Non-pigmented ciliary epithelial cell (primary cell): ENCODE results near the gene REM1.

ENCODE experiments used
- DNase-seq: peaks from one replicate; pipeline ENCODE4 v3.0.0-alpha.2; 2010; ENCODE audit warnings: low read depth

REM1 gene

DNA sequence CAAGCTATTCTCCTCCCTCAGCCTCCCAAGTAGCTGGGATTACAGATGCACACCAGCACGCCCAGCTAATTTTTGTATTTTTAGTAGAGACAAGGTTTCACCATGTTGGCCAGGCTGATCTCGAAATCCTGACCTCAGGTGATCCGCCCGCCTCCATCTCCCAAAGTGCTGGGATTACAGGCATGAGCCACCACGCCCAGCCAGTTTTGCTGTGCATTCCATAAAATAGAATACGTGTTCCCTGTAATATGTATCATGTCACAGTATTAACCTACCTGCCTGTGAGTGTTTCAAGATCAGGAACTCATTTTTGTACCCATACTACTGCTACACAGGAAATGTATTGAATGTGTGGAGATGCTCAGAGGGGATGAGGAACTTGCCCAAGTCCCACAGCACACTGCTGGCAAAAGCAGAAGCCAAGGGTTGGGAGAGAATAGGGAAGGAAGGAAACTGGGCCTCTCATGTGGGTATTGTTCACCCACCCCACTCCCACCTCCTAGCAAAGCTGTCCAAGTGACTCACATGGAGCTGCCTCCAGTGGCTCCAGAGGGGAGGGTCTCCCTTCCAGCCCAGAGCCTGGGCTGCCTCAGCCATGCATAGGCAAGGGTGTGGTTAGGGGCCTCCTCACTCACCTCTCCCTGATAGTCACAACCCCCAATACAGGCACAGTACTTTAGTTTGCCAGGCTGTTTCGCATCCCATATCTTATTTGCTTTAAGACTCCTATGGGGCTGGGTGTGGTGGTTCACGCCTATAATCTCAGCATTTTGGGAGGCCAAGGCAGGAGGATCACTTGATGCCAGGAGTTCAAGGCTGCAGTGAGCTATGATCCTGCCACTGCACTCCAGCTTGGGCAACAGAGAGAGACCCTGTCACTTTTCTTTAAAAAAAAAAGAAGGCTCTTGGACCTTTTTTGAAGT lies 48.5 kb downstream of the REM1 start:
- no peak for DNase-seq

DNA sequence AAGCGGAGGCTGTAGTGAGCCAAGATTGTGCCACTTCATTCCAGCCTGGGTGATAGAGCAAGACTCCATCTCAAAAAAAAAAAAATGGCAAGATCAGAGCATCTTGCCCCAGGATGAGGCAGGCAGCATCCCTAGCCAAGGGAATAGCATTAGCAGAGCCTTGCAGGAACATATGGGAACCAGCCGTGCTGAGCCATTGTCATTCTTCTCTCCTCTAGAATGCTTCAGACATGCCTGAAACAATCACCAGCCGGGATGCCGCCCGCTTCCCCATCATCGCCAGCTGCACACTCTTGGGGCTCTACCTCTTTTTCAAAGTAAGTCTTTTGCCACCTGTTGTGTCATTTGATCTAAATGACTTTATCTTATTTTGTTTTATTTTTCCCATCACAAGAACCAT lies 52.2 kb downstream of the REM1 start:
- DNase-seq: no peak
